H1 (cell line): ENCODE data around the gene ZBTB1. TPM values are rescaled to one million over a fixed set of nuclear protein-coding genes. Genes with fewer than 3 reads are reported as not detected.

ENCODE experiments used
- CHD2 ChIP-seq: IDR thresholded peaks from 2 replicates; pipeline ENCODE4 v1.6.1; 2012; ENCODE audit warnings: low read length, improper control_type of control experiment
- CREB1 ChIP-seq: IDR thresholded peaks from 2 replicates; pipeline ENCODE4 v1.6.1; 2012; ENCODE audit warnings: inconsistent platforms
- EP300 ChIP-seq, 2 experiments: IDR thresholded peaks; 1 replicate in 1 of 2; 2 replicates in 1 of 2; pipeline ENCODE4 v1.6.1; 2011 to 2012; ENCODE audit warnings: low read depth in 2 of 2, low read length in 2 of 2, mild to moderate bottlenecking in 2 of 2, borderline replicate concordance in 1 of 2, inconsistent platforms in 1 of 2, moderate library complexity in 1 of 2
- KDM4A ChIP-seq: IDR thresholded peaks from one replicate; pipeline ENCODE4 v1.7.1; 2012; ENCODE audit warnings: low read depth, mild to moderate bottlenecking, moderate library complexity, low read length, inconsistent platforms; ENCODE audit not compliant: severe bottlenecking
- PHF8 ChIP-seq: fragments of 200-600 bp; sonication (generic); conservative IDR thresholded peaks from 2 replicates; pipeline ENCODE4 v1.7.1; 2012; ENCODE audit warnings: low read depth, mild to moderate bottlenecking, inconsistent platforms, low read length, moderate library complexity
- SAP30 ChIP-seq: fragments of 300-600 bp; sonication (generic); IDR thresholded peaks from 2 replicates; pipeline ENCODE4 v1.7.1; 2012; ENCODE audit warnings: low read length, moderate library complexity, mild to moderate bottlenecking, inconsistent platforms; ENCODE audit not compliant: insufficient read depth, insufficient replicate concordance
- TAF1 ChIP-seq: IDR thresholded peaks from 2 replicates; pipeline ENCODE4 v1.6.1; 2011; ENCODE audit warnings: mild to moderate bottlenecking, low read depth, low read length
- TAF7 ChIP-seq: optimal IDR thresholded peaks from 2 replicates; pipeline ENCODE3; 2011; ENCODE audit warnings: low read depth, mild to moderate bottlenecking, inconsistent platforms, low read length, moderate library complexity, borderline replicate concordance
- polyA plus RNA-seq, 7 experiments: library from polyadenylated mRNA; depleted of rRNA in 3 of 7; stranded (reverse) in 5 of 7; unstranded in 2 of 7; fragments of >200 nt in 5 of 7; fragments of 200-250 nt in 2 of 7; gene quantifications; 1 replicate in 5 of 7; 2 replicates in 1 of 7; 4 replicates in 1 of 7; pipeline versions ENCODE4 v1.2.1 to v1.2.3, GENCODE V29; 2011 to 2013; ENCODE audit warnings: missing spikeins in 2 of 7, mixed read lengths in 2 of 7
- total RNA-seq: library from RNA; stranded (reverse); fragmentation: NEBNext Ultra II Directional; extraction: Animal tissue kit (Norgen Biotek cat#: 25700); gene quantifications from 2 replicates; pipeline ENCODE4 v1.2.1, GENCODE V29; 2021
- TF ChIP-seq, protein P1 (sequence below): fragments of 300-600 bp; sonication (generic); IDR thresholded peaks from 2 replicates; pipeline ENCODE4 v1.7.1; 2012; ENCODE audit warnings: low read length, moderate library complexity, mild to moderate bottlenecking, inconsistent platforms; ENCODE audit not compliant: insufficient replicate concordance

ZBTB1 gene
- total and polyA plus RNA-seq, 2 of the 8 experiments (the other 6 are each of a cell fraction or from before 2014, with no cell fraction given): 13.6 to 27.5 TPM

GRCh38 chr14:64504897-64505794, 576 bp downstream of the ZBTB1 start (continued):
- TF ChIP-seq TAF1 (no peak; the same call in 1 of the 2 replicates), KDM4A (peak; percentile 50), SAP30 (peak; percentile 82), PHF8 (peak; percentile 90), CREB1 (no peak), EP300 (IDR thresholded peaks at IDR 0.05; ENCODE audit: borderline replicate concordance in 1 of 2, low read depth in 2 of 2, low read length in 2 of 2) (0 out of 3 replicates have a peak, but pooled peaks of 1 of the 2 experiments have one; percentile 16), TAF7 (peak; percentile 39), CHD2 (peak; percentile 8; the same call in 1 of the 2 replicates)
- TF ChIP-seq, protein P1, sequence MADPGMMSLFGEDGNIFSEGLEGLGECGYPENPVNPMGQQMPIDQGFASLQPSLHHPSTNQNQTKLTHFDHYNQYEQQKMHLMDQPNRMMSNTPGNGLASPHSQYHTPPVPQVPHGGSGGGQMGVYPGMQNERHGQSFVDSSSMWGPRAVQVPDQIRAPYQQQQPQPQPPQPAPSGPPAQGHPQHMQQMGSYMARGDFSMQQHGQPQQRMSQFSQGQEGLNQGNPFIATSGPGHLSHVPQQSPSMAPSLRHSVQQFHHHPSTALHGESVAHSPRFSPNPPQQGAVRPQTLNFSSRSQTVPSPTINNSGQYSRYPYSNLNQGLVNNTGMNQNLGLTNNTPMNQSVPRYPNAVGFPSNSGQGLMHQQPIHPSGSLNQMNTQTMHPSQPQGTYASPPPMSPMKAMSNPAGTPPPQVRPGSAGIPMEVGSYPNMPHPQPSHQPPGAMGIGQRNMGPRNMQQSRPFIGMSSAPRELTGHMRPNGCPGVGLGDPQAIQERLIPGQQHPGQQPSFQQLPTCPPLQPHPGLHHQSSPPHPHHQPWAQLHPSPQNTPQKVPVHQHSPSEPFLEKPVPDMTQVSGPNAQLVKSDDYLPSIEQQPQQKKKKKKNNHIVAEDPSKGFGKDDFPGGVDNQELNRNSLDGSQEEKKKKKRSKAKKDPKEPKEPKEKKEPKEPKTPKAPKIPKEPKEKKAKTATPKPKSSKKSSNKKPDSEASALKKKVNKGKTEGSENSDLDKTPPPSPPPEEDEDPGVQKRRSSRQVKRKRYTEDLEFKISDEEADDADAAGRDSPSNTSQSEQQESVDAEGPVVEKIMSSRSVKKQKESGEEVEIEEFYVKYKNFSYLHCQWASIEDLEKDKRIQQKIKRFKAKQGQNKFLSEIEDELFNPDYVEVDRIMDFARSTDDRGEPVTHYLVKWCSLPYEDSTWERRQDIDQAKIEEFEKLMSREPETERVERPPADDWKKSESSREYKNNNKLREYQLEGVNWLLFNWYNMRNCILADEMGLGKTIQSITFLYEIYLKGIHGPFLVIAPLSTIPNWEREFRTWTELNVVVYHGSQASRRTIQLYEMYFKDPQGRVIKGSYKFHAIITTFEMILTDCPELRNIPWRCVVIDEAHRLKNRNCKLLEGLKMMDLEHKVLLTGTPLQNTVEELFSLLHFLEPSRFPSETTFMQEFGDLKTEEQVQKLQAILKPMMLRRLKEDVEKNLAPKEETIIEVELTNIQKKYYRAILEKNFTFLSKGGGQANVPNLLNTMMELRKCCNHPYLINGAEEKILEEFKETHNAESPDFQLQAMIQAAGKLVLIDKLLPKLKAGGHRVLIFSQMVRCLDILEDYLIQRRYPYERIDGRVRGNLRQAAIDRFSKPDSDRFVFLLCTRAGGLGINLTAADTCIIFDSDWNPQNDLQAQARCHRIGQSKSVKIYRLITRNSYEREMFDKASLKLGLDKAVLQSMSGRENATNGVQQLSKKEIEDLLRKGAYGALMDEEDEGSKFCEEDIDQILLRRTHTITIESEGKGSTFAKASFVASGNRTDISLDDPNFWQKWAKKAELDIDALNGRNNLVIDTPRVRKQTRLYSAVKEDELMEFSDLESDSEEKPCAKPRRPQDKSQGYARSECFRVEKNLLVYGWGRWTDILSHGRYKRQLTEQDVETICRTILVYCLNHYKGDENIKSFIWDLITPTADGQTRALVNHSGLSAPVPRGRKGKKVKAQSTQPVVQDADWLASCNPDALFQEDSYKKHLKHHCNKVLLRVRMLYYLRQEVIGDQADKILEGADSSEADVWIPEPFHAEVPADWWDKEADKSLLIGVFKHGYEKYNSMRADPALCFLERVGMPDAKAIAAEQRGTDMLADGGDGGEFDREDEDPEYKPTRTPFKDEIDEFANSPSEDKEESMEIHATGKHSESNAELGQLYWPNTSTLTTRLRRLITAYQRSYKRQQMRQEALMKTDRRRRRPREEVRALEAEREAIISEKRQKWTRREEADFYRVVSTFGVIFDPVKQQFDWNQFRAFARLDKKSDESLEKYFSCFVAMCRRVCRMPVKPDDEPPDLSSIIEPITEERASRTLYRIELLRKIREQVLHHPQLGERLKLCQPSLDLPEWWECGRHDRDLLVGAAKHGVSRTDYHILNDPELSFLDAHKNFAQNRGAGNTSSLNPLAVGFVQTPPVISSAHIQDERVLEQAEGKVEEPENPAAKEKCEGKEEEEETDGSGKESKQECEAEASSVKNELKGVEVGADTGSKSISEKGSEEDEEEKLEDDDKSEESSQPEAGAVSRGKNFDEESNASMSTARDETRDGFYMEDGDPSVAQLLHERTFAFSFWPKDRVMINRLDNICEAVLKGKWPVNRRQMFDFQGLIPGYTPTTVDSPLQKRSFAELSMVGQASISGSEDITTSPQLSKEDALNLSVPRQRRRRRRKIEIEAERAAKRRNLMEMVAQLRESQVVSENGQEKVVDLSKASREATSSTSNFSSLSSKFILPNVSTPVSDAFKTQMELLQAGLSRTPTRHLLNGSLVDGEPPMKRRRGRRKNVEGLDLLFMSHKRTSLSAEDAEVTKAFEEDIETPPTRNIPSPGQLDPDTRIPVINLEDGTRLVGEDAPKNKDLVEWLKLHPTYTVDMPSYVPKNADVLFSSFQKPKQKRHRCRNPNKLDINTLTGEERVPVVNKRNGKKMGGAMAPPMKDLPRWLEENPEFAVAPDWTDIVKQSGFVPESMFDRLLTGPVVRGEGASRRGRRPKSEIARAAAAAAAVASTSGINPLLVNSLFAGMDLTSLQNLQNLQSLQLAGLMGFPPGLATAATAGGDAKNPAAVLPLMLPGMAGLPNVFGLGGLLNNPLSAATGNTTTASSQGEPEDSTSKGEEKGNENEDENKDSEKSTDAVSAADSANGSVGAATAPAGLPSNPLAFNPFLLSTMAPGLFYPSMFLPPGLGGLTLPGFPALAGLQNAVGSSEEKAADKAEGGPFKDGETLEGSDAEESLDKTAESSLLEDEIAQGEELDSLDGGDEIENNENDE: no peak
